HFFc6 (cell line): ENCODE results near the gene USP24. TPM values are rescaled to one million over a fixed set of nuclear protein-coding genes. Genes with fewer than 3 reads are reported as not detected.

Experiments used
- DNase-seq: peaks from one replicate; pipeline ENCODE4 v3.0.0-alpha.2; 2018
- H3K27ac Mint-ChIP-seq: 2 replicates; pipeline ENCODE4 v1.8.0; 2020; ENCODE audit warnings: mild to moderate bottlenecking, mixed read lengths
- H3K27me3 Mint-ChIP-seq: 2 replicates; pipeline ENCODE4 v1.8.0; 2021; ENCODE audit warnings: mild to moderate bottlenecking, moderate library complexity, mixed read lengths; ENCODE audit not compliant: insufficient read depth
- H3K36me3 Mint-ChIP-seq: 2 replicates; pipeline ENCODE4 v1.8.0; 2021; ENCODE audit warnings: low read depth, mixed read lengths
- H3K4me1 Mint-ChIP-seq: 2 replicates; pipeline ENCODE4 v1.8.0; 2020; ENCODE audit warnings: low read depth, mixed read lengths
- H3K4me3 Mint-ChIP-seq: 2 replicates; pipeline ENCODE4 v1.8.0; 2020; ENCODE audit warnings: mild to moderate bottlenecking, moderate library complexity, mixed read lengths
- H3K9me3 Mint-ChIP-seq: 2 replicates; pipeline ENCODE4 v1.8.0; 2020; ENCODE audit warnings: mild to moderate bottlenecking, mixed read lengths
- CTCF ChIP-seq: fragments of 200-600 bp; sonication (generic); IDR thresholded peaks from 2 replicates; pipeline ENCODE4 v1.5.0; 2021; ENCODE audit warnings: antibody characterized with exemption, mild to moderate bottlenecking
- total RNA-seq, 6 experiments: library from RNA; stranded (reverse); fragmentation: NEBNext Ultra II Directional; extraction: Animal tissue kit (Norgen Biotek cat#: 25700); gene quantifications; 2 replicates in 1 of 6; 3 replicates in 5 of 6; pipeline ENCODE4 v1.2.3, GENCODE V29; 2021

Gene USP24
- total RNA-seq, 6 experiments from 2014 or later = 22.5 to 27.8 (median 25.0) TPM

GRCh38 chr1:55225228-55225627 is 10.1 kb upstream of the USP24 start:
- H3K4me1 Mint-ChIP-seq = peaks cover 2% of the 10 kb centered on the region; the same call in 1 of the 2 replicates
- no peak overlapping the region for H3K4me3 Mint-ChIP-seq
- no peak for DNase-seq
- H3K27me3 Mint-ChIP-seq = peaks cover 27% of the 10 kb centered on the region
- peaks cover 6% of the 10 kb centered on the region; the same call in 1 of the 2 replicates for H3K36me3 Mint-ChIP-seq
- H3K9me3 Mint-ChIP-seq = peaks cover 10% of the 10 kb centered on the region
- H3K27ac Mint-ChIP-seq = no peak overlapping the region
- no peak for TF ChIP-seq CTCF

- Mint-ChIP-seq H3K4me1 (no peaks in the 10 kb centered on the region), H3K36me3 (peaks cover 4% of the 10 kb centered on the region; the same call in 1 of the 2 replicates), H3K27me3 (peaks cover 23% of the 10 kb centered on the region), H3K27ac (no peak overlapping the region), H3K9me3 (peaks cover 10% of the 10 kb centered on the region), H3K4me3 (no peak overlapping the region)
- no peak for DNase-seq
- no peak for TF ChIP-seq CTCF
These were observed 9.6 kb upstream of the USP24 start for GRCh38 chr1:55224729-55225128.

- no peak overlapping the region for H3K27ac Mint-ChIP-seq
- peaks cover 23% of the 10 kb centered on the region for H3K27me3 Mint-ChIP-seq
- H3K4me3 Mint-ChIP-seq = no peak overlapping the region
- H3K4me1 Mint-ChIP-seq = peaks cover 5% of the 10 kb centered on the region; the same call in 1 of the 2 replicates
- H3K9me3 Mint-ChIP-seq = peaks cover under 1% of the 10 kb centered on the region
- H3K36me3 Mint-ChIP-seq = no peaks in the 10 kb centered on the region
- TF ChIP-seq CTCF = no peak
- no peak for DNase-seq
These were observed 7.0 kb upstream of the USP24 start for GRCh38 chr1:55222152-55222551.

- Mint-ChIP-seq H3K4me1 (peaks cover 38% of the 10 kb centered on the region), H3K4me3 (no peak overlapping the region), H3K27me3 (peaks cover 9% of the 10 kb centered on the region), H3K9me3 (no peaks in the 10 kb centered on the region), H3K27ac (no peak overlapping the region), H3K36me3 (no peaks in the 10 kb centered on the region)
- TF ChIP-seq CTCF = no peak
- no peak for DNase-seq
These were observed 2.2 kb upstream of the USP24 start for GRCh38 chr1:55217226-55217986.

- Mint-ChIP-seq H3K27ac (peak overlapping the region; percentile 89), H3K27me3 (peaks cover 1% of the 10 kb centered on the region; the same call in 1 of the 2 replicates), H3K9me3 (no peaks in the 10 kb centered on the region), H3K4me1 (peaks cover 51% of the 10 kb centered on the region), H3K4me3 (peak overlapping the region; percentile 91), H3K36me3 (no peaks in the 10 kb centered on the region)
- DNase-seq = no peak
- no peak for TF ChIP-seq CTCF
These were observed 932 bp upstream of the USP24 start for GRCh38 chr1:55216096-55216495.
